ENCODE data around the gene SEMA6A.

Gene SEMA6A

DNA sequence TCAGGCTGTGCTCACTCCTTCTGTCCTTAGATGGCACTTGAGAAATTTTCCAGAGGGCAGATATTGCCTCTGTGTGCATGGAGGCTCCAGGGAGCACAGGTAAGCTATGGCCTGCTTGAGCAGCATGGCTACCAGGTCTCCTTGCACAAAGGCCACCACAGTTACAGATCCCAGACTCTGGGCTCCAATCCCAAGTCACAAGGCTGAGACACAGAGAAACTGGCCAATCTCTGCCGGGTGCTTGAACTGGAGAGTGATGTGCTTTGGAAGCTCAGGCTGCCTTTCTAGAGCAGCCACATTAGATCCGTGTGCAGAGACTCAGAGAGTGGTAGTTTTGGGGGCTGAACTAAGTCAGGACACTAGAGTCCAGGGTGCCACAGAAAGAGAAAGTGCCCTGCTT is 145.7 kb downstream of the SEMA6A start:
- no peak for DNase-seq

DNA sequence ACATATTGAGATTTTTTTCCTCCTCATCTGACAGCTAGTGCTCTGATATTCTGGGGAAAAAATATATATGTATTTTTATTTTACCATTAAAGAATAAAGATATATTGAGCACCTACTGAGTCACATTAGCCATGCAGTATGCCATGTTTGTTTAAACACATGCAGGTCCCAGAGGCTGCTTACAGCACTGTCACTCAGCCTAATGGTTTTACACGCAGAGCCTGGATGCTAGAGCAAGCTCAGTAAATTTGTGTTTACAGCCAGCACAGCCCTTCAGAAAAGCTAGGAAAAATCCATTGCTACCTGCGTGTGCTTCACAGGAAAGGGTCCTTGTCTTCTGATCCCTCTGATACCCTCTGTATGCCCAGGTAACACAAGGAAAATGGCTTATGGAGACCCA is 146.2 kb downstream of the SEMA6A start:
- DNase-seq = no peak

DNA sequence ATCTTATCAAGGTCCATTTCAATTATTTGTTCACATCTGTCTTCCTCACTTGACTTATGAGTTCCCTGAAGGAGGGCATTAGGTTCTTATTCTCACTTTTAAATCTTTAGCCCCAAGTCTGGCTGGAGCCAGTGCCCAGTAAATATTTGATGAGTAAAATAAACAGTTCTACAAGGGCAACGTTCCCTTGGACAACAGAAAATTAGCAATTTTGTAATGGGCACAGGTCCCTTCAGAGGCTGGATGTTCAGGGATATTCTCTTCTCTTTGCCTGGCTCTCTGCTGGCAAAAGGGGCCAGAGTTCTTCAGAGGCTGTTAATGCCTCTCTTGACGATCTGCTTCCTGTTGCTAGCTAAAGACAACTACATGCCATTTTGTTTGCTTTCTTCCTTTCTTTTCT is 149.7 kb downstream of the SEMA6A start:
- DNase-seq = no peak

DNA sequence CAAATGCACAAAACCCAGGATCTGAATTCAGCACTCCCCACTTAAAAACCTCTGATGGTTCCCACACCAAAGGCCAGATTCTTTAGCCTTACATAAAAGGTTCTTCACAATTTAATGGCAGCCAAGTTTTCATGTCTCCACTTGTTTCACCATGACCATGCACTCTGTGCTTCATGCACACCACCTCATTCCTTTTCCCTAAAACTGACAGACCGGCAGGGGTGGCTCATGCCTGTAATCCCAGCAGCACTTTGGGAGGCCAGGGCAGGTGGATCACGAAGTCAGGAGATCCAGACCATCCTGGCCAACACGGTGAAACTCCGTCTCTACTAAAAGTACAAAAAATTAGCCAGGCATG is 150.4 kb downstream of the SEMA6A start:
- DNase-seq = no peak

DNA sequence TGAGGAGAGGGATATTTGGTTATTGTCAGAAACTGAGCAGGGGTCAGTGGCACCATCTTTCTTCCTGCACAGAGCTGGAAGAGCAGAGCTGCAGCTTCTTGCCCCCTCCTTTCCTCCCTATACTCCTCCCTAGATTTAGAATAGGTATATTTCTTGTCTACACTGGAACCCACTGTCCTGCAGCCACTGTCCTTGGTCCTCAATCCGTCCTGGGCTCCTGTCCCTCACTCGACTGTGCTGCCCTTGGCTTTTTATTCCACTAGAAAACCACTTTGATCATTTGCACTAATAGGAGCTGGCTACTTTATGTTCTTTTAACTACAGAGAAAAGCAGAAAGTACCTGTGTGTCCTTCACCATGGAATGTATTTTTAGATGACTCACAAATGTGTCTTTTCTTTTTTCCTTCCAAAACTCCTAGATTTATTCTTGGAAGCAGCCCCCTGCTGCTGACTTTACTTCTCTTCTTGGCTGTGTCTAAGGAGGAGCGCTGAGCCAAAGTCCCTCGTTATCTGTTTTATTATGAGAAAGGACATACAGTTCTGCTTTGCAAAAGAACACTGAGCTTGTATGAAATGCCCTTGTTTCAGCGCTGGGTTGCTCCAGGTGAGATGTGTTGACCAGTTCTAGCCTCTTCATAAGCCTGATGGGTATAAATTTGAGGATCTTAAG is 150.9 kb downstream of the SEMA6A start:
- DNase-seq = no peak

DNA sequence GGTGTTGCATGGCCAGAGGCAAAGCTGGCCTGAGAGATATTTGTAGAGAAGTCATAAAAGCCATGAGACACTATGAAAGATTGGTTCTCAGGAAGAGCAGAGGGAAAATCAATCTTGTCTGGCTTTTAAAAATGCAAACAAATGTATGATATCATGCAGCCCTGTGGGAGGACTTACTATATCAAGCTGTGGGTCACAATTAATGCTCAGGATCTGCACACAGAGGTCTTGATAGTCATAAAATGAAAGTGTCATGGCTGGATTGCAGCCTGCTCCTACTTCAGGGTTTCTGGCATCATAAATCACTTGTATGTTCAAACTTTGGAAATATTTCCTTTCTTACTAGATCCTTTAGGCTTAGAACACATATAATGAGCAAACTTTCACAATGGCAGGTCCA is 151.5 kb downstream of the SEMA6A start:
- no peak for DNase-seq

DNA sequence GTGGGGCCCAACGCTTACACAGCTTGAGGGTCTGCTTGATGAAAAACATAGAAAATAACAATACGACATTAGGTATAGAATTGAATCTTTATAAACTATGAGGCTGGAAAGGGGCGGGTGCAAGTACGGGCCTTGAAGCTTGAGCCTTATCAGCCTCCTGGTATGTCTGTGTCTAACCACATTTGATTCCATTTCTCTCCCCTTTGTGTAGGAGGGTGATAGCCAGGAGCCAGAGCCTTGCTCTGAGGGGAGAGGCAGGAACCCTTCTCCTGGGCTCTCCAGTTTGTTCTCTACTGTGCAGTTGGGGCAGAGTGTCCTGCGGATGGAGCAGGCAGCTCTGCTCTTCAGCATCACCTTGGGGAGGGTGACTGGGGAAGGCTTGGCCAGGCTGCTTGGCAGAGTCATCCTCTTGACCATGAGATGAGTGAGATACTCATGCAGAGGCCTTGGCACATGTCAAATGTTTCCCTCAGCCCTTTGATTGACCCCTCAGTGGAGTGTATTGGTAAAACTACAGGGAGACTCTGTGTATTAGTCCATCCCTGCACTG is 153.5 kb downstream of the SEMA6A start:
- DNase-seq = no peak

DNA sequence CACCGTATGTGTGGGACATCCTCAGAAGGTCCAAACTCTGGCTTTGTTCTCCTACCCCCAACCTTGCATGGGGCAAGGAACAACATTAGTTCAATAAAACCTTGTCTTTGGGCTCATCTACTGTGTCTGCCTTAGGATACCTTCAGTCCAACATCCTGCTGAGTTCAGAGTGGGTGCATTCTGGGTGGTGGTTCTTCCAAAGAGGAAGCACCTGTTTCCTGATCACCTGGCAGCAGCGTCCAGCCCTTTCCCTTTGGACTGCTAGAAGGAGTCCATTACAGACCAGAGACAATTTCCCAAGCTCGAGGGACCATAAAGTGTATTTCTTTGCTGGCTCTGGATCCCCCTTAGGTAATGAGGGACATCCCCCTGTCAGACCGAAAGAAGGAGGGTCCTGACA is 154.1 kb downstream of the SEMA6A start:
- no peak for DNase-seq

DNA sequence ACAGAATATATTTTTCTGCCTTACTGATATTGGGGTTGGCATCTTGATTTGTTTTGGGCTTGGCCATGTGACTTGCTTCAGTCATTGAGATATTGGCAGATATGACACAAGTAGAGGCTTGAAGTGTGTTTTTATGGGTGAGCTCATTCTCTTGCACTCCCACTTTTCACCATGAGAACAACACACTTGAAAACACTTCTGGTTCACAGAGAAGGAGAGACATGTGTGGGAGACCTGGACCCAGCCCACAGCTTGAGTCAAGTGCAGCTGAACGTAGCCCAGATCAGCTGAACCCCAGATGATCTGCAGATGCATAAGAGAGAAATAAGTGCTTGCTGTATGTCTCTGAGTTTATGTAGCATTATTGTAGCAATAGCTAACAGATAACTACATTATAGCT is 155.4 kb downstream of the SEMA6A start:
- DNase-seq = no peak

DNA sequence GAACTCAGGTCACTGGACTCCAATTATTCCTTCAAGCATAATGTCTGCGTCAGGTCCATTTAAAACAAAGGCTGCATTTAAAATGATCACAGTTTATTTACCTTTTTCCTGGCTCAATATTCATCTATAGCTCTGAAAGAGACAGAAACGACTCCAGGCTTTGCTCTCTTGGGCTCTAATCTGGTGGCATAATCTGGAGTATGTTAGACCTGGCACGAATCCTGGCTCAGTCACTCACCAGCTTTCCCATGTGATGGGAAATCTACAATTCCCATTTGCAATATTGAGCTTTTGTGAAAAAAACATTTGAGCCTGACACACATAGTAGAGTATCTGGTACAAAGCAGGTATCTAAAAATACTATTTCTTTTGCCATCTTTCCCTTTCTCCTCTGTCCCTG is 155.8 kb downstream of the SEMA6A start:
- no peak for DNase-seq

DNA sequence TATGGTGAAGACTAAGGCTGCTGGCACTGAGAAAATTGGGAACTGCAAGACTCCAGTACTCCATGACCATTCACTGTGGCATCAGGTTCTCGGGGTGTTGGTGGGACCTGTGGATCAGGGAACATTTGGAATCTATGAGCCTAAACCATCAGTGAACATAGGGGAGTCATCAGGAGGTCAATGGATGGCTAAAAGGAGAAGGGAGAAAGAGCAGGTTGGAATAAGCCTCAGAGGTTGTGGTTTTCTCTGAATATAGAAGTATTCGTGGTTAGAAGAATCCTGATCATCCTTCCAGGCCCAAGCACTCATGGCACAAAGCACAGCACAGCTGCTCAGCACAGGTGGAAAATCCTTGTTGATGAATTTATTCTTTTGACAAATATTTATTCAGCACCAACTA is 156.6 kb downstream of the SEMA6A start:
- DNase-seq = no peak

DNA sequence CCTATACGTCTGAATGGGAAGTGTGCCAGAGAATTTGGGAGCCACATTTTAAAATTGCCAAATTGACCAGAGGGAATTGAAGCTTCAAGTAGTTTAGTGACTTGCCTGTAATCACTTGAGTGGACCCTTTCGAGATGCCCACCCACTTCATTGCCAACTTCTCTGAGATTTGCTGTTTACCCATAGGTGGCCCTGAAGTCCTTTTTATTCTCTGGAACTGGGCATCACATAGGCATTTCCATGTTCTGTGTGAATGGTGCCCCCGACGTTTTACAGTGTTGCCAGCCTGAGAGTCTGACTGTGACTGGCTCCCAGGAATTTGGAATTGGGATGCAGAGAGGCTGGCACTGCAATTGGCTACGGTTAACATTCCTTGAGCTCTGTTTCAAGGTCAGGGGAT is 158.6 kb downstream of the SEMA6A start:
- DNase-seq = no peak

DNA sequence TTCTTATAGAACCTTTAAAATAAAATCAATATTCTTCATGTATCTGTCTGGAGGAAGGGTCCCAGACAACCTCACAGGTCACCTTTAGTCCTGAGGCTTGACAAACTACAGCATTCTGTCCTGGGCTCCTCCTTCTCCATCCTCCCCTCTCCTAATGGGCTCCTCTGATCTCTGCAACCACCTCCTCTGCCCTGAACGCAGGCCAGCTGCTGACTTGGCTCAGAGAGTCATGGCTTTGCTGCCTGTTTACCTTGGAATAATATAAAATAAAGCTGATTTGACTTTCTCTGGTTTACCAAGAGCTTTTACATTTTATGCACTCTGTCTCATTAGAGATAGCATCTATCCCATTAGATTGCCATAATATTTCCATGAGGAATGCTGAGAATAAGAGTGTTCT is 159.4 kb downstream of the SEMA6A start:
- DNase-seq = no peak

DNA sequence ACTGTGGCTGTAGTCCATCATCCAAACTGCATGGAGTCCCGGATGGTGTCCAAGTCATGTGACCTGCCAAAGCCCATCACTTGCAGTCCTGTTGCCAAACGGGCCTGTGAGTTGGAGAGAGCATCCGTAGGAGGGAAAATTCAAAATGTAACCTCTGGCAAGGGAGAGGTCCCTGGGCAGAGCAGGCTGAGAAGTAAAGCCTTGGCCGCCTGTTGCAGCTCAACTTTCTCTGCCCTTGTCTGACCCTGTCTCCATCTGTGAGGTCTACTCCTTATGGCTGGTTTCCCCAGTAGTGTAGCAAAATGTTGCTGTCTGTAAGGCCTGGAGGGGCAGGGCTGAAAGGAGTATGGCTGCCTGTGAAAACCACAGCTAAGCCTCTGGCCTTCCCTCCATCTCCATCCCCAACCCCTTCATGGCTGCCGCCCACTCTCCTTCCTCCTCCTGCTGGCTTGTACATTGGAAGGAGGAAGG is 163.5 kb downstream of the SEMA6A start:
- no peak for DNase-seq

DNA sequence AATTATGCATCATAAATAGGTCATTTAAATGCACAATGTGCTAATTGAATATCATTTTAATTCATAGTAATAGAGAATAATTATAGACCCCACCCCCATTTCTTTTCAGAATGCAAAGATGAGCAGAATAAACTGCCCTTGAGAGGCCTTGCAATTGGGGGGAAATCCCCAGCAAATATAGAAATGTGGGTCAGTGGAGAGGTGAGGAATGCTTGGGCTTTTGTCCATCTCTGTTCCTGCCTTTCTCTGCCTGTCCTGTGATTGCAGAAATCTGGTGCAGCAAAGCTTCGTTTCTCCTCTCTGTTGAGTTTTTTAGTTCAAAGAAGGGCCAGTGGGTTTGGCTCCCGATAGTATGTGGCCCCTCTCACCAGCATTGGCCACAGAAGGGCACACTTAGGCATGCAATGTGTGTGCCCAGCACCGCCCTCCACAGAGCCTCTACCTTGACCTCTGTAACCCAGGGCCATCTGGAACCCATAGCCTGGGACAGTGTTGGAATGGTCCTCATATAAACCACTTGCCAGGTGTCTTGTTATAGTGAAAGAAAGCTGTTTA is 164.2 kb downstream of the SEMA6A start:
- DNase-seq = no peak

DNA sequence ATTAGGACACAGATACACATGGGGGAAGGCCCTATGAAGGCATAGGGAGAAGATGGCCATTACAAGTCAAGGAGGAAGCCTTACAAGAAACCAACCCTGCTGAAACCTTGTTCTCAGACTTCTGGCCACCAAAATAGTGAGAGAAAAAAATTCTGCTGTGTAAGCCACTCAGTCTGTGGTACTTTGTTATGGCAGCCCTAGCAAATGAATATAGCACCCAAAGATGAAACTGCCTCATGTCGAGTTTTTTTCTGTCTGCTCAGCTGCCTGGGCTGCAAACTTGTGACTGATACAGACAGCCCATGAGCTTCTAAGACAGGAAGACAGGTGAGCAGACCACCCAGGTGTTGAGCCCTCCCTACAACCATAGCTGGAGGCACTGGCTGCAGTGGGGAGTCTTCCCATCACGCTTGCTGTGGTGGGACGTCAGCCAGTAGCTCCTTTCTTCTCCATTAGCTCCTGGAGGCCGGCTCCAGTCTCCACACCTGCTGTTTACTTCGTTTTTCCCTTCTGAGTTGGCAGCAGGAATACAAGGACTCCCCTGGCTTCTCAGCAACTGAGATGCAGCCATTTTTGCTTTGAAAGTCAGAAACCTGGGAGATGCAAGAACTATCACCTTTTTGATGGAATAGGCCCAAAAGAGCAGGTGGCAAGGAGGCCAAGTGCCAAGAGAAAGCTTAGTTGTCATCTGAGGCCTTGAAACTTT is 164.9 kb downstream of the SEMA6A start:
- DNase-seq = no peak

DNA sequence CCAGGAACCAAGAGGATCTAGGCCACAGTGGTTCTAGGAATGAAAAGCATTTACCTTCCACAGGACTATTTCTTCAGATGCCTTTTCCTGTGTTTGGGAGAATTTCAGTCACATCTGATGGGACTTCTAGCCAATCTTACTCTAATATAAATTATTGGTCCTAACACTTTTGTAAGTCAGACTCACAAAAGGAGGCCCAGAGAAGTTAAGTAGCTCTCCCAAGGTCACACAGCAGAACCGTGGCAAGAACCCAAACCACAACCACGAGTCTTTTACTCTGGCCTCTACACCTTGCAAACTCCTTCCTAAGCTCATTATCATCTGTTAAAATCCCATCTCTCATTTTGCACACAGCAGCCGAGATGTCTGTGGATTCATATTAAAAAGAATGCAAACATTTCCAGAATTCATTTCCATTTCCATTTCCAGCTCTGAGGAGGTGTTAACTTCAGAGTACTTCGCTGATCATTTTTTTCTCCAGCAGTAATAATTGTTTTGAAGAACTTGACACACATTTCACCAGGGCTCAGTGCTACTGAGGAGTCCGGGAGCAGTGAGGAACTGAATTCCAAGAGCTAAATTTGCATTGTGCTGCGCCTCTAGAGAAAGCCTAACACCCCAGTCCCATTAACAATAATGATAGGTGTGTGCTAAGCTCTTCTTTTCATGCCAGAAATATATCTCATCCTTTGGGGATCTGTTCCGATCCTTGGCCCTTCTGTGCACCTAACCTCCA is 168.1 kb downstream of the SEMA6A start:
- DNase-seq = no peak

DNA sequence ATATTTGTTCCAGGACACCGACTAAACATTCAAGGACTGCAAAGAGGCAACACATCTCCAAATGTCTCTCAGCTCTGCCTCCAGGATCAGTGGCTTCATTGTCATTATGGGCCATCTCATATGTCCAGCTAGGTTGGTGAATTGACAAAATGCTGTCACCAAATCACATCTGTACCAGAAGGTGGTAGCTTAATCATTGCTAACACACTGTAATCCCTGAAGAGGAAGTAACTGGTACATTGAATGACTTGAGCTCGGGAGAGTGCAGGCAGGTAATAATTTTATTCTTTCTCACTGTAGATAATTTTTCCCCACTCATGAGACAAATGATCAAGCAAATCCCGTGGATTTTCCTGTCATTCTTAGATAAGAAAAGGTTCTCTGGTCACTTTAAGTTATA is 169.8 kb downstream of the SEMA6A start:
- no peak for DNase-seq

DNA sequence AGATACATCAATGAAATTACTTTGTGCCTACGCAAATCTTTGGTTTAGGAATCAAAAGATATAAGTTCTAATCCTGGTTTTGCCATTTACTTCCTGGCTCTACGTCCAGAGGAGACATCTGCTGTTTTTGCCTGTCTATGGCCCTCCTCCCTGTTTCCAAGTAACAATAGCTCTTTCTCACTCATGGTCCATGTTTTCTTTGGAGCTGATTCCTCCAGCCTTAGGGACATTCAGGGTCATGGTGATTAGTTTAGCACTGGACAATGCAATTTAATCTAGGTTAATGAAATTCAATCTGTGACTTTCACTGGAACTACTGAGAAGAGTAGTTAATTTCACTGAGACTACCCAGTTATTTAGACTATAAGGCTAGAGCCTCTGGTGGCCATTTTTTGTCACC is 170.6 kb downstream of the SEMA6A start:
- no peak for DNase-seq

DNA sequence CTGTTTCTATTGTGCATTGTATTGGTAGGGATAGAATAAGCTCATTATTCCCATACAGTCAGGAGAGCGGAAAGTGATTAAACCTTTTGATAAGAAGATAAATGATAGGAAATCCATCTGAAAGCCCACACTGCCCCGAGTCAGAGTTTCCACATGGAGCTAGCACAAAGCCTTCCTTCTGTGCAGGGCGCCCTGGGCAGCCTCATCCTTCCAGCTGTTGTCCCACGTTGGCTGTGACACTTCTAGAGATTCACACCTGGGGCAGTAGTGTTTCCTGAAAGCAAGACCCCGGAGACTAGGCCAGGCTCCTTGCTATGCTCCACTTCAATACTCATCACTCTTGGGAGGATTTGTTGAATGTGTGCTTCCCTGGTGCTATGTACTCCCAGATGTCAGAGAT is 172.4 kb downstream of the SEMA6A start:
- DNase-seq = no peak

DNA sequence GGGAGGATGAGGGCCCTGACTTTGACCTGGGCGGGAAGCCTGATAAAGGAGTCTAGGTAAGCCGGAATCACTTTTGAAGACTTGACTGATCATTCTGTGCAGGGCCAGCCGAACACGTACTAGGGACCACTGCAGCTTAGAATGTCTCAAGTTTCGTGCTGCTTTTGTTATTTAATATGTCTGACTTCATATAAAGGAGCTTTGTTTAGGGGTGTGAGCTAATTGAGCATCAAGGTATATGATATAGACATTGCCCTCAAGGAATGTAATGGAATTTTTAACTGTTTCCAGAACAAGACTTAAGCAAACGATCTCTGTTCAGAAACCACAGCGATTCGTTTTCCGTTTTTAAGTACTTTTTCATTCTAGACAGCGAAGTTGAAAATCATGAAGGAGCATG is 173.0 kb downstream of the SEMA6A start:
- DNase-seq = no peak

DNA sequence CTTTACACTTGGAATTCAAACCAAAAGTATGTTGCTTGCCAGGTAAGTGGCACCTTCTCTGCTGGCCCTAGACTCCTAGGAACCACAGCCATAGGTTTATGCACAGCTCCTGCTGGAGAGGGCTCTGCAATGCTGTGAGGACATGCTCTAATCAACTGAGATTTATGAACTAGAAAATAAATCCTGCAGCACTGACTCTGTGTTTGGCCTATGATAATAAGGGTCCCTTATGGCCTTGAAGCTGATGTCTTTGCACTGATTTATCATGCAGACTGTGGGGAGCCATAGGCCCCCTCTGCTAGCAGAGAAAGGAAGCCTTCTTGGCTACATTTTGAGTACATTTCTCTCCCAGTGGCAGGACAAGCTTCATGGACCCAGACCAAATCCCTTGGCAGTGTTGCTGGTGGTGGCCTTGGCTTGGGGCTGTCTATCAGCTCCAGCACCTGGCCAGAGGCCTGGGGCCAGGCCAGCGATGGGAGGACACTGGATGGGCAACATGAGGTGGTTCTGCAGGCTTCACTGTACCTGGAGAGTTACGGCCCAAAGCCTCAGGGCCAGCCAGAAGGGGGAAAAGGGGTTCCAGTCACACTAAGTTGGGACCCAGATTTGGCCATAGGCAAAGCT is 178.0 kb downstream of the SEMA6A start:
- no peak for DNase-seq

DNA sequence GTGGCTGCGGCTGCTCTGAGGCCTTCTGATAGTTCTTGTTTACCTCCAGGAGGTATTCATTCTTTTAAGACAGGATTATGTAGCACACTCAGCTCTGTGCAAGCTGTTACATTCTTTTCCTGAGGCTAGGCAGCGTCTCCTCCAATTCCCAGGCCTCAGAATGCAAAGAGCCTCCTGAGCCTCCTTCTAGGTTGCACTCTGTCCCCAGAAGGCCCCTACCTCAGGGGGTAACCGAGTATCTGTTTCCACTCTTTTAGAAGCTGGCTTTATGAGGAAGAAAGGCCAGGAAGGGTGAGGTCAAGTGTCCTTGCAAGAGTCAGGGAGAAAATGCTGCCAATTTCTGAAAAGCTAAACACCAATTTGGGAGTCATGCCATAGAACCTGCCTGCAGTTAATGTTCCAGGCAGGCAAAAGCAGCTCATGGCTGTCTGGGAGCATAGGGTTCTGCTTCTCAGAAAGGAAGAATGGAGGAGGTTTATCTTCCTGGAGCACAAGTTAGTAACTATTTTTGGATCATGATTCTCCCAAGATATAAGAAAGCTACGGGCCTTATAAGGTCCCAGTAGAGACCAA is 178.9 kb downstream of the SEMA6A start:
- no peak for DNase-seq
